Cardiac fibroblast (primary cell): ENCODE results near the gene FEN1.

Experiments
- DNase-seq, 2 donors: peaks; one replicate each; pipeline versions ENCODE4 v3.0.0 to v3.0.0-alpha.2; 2010; ENCODE audit warnings: low read depth in 2 of 2
- H3K4me3 ChIP-seq, 2 donors: replicated peaks in 1 of 2; 1 replicate in 1 of 2; 2 replicates in 1 of 2; pipeline ENCODE4 v1.5.1; 2011; ENCODE audit warnings: low read depth in 2 of 2, low read length in 2 of 2, mild to moderate bottlenecking in 2 of 2, moderate library complexity in 1 of 2
- CTCF ChIP-seq: IDR thresholded peaks from one replicate; pipeline ENCODE4 v1.5.1; 2011; ENCODE audit warnings: low read depth, mild to moderate bottlenecking, low read length, inconsistent platforms

Gene FEN1

DNA sequence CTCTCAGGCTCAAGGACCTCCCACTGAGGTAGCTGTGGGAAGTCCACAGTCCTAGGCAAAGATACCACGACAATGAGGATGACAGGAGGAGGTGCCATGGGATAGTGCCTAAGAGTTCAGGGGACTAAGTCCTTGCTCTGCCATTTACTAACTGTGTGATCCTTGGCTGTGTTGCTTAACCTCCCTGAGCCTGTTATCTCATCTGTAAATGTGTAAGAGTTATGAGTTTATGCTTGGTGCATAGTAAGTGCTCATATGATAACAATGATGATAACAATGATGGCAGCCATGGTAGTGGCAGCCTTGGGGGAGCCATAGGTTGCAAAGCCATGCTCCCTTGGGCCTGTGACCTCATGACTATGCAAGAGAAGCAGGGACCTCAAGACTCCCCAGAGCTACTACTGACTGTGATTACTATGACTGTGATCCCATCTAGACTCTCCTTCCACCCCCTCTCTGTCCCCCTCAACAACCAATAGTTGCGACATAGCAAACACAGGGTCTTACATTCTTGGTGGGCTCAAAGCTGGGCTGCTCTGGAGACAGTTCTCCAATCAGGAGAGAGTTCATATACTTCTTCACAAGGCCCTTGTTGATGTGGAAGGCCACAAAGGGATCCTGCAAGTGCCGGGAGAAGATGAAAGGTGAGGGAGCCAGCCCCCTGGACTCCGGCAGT is 20.2 kb downstream of the FEN1 start:
- TF ChIP-seq CTCF = no peak
- H3K4me3 ChIP-seq = no peak overlapping the region
- DNase-seq = no peak

GRCh38 chr11:61814247-61814957 is 21.7 kb downstream of the FEN1 start:
- TF ChIP-seq CTCF = no peak
- peak overlapping the region; percentile 34 to 87 for H3K4me3 ChIP-seq
- peak; percentile 40 to 67 for DNase-seq

- DNase-seq = peak; percentile 97 to 99
- no peak for TF ChIP-seq CTCF
- peak overlapping the region; percentile 84 to 87 for H3K4me3 ChIP-seq
These were observed 22.5 kb downstream of the FEN1 start for GRCh38 chr11:61814958-61815789.

DNA sequence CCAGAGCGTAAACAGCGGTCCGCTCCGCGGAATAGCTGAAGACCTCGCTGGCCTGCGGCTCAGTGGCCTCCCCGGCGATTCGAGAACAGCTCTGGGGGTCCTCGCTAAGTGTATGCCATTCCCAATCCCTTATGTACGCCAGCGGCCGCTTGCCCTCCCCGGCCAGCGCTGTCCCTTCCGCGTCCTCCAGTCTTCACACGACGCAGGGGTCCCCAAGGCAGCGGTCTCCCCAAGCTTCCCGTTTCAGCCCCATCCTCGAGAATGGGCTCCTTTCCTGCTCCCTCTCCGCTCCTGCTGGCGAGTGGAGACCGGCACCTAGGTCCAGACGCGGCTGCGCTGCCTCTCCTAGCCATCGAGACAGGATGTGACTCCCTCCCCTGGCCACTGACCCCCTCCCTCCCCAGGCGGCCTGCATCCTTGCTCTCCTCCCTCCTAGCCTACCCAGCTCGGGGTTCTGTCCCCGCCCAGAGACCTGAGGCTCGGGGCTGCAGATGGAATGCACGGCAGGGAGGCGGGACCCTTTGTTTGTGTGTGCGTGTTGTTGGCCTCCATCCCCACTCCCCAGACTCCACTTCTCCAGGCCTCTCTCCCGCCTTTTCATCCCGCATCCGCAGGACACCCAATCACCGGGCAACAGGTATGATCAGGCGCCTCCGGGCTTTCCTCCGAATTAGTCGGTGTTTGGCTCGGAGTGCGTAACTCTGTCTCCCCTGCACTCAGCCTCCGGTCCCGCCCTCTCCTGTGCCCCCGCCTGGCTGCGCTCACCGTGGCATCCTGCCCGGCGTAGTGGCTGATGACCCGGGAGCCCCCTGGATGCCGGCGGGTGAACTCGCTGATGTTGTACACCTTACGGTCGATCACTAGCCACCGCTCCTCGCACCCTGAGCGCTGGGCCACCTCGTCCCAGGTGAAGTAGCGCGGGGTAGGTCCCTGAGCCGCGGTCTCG is 23.4 kb downstream of the FEN1 start:
- no peak for TF ChIP-seq CTCF
- DNase-seq = peak; percentile 83 to 87
- peak overlapping the region; percentile 84 to 87 for H3K4me3 ChIP-seq

DNA sequence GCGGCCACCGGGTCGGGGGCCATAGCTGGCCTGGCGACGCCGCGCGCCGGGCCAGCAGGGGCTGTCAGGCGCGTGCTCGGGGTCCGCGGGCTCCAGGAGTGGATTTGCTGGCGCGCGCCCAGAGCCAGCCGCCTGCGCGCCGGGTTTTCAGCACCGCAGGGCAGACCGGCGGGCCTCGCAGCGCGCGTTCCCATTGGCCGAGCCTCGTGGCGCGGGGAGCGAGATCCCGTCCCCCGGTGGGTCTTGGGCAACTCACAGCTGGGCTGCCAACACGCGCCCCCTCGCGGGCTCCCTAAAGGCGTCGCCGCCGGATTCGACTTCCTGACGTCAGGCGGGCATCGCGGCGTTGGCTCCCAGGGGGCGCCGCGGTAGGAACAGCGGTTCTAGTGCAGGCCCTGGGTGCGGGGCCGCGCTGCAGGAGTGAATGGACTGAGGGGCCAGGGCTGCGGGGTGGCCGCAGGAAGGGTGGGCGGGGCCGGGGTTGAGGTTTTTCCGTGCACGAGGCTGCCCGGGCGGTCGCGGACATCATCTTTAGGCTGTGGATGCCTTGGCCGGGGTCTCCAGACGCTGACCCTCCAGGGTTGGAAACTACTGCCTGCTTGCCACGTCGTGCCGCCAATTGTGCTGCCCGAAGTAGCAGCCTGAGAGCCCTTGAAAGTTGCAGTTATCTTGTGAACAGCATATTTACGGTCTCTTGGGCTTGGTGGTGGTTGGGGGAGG is 24.2 kb downstream of the FEN1 start, which contains the start of gene FADS1:
Gene FADS1, minus strand, starts transcription at position 268 of the 720 bp plus-strand sequence. Its CDS starts 74 bp downstream, at position 194.
- DNase-seq = peak; percentile 95 to 98
- H3K4me3 ChIP-seq = peak within 1 kb of the TSS; percentile 84 to 87
- peak; percentile 47 for TF ChIP-seq CTCF
